DMS153 treated with DMSO at 0.1 percent for 48 hours (cell line): ENCODE data around the gene MYB.

Experiments used
- DNase-seq: peaks from one replicate; lab custom pipeline; 2025; ENCODE audit not compliant: unreplicated experiment; lab: John Stamatoyannopoulos, UW

The MYB gene

GRCh38 chr6:135219346-135219745 lies 38.2 kb downstream of the MYB start:
- no peak for DNase-seq

- no peak for DNase-seq
These were observed 39.9 kb downstream of the MYB start for GRCh38 chr6:135221042-135221441.

- no peak for DNase-seq
These were observed 40.4 kb downstream of the MYB start for GRCh38 chr6:135221505-135221904.

GRCh38 chr6:135222623-135223022 lies 41.5 kb downstream of the MYB start:
- DNase-seq = no peak

GRCh38 chr6:135224037-135224647 lies 43.0 kb downstream of the MYB start:
- no peak for DNase-seq

- DNase-seq = no peak
These were observed 44.8 kb downstream of the MYB start for GRCh38 chr6:135225911-135226310.

GRCh38 chr6:135226537-135226936 lies 45.4 kb downstream of the MYB start:
- no peak for DNase-seq

- no peak for DNase-seq
These were observed 46.2 kb downstream of the MYB start for GRCh38 chr6:135227349-135227748.

GRCh38 chr6:135227758-135228157 lies 46.6 kb downstream of the MYB start:
- no peak for DNase-seq

GRCh38 chr6:135228486-135228885 lies 47.4 kb downstream of the MYB start:
- no peak for DNase-seq

GRCh38 chr6:135229996-135230395 lies 48.9 kb downstream of the MYB start:
- no peak for DNase-seq

GRCh38 chr6:135230711-135231468 lies 49.8 kb downstream of the MYB start:
- DNase-seq = no peak

- no peak for DNase-seq
These were observed 50.3 kb downstream of the MYB start for GRCh38 chr6:135231469-135231844.

GRCh38 chr6:135233686-135234491 lies 52.8 kb downstream of the MYB start:
- DNase-seq = no peak

GRCh38 chr6:135234492-135234780 lies 53.3 kb downstream of the MYB start:
- DNase-seq = no peak

GRCh38 chr6:135235716-135236115 lies 54.6 kb downstream of the MYB start:
- no peak for DNase-seq

- no peak for DNase-seq
These were observed 55.2 kb downstream of the MYB start for GRCh38 chr6:135236319-135236718.

GRCh38 chr6:135236732-135237131 lies 55.6 kb downstream of the MYB start:
- no peak for DNase-seq

GRCh38 chr6:135240711-135241110 lies 59.6 kb downstream of the MYB start:
- DNase-seq = no peak

GRCh38 chr6:135243871-135244796 lies 63.0 kb downstream of the MYB start:
- no peak for DNase-seq

- no peak for DNase-seq
These were observed 63.7 kb downstream of the MYB start for GRCh38 chr6:135244805-135245204.
